Astrocyte (in vitro differentiated cells and primary cell): ENCODE measurements around the gene ZBTB44.
A peak's percentile ranks its signal among the peaks of the same experiment; 100 is the strongest.

Source experiments
- CTCF ChIP-seq: IDR thresholded peaks from 2 replicates; pipeline ENCODE4 v1.5.1; 2011; ENCODE audit warnings: low read depth, mild to moderate bottlenecking, inconsistent platforms, low read length, moderate library complexity; ENCODE audit not compliant: insufficient read depth
- EZH2 ChIP-seq: IDR thresholded peaks from 2 replicates; pipeline ENCODE4 v1.6.1; 2012; ENCODE audit warnings: mild to moderate bottlenecking, low read length, inconsistent platforms; ENCODE audit not compliant: insufficient read depth

GRCh38 chr11:130213143-130213978 lies 101.4 kb downstream of the ZBTB44 start:
- TF ChIP-seq CTCF (peak; percentile 72), EZH2 (no peak)
